DMS153 (cell line): ENCODE measurements around the gene UBASH3B.
"Not testable (repeated sequence)": the region's sequence is repeated elsewhere in the genome, so short reads cannot be mapped to it uniquely, and the experiment has no call there.

Experiments used
- DNase-seq: peaks from one replicate; lab custom pipeline; 2025; lab: John Stamatoyannopoulos, UW

Gene UBASH3B

DNA sequence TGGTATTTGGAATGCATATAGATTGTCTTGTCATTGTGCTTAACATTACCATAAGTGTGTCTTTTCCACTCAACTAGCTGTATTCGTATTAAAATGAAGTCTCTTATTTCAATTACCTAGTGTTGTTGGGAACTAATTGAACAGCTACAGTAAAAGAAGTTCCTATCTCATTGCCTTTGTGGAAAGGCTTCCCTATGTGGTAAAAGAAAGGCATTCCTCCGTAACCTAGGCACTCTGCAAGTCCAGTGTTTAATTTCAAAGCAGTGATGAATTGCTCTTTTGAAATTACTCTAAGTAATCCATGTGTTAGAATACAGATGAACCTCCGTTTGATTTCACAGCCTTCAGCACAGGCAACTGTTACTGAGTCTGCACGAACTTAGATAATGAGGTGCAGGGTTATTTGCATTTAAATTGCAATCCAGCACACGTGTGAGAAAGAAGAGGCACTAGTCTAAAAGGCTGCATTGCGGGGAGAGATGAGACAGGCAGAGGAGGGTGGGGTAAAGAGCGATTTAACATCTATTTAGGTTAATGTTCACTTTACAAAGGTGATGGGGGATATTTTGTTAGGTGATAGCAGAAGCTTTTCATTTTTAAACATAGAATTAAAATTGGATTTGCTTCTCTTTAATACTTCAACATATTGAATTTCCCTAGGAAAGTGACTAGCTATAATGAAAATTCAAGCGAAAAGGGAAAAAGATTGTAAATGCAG lies 157.8 kb downstream of the UBASH3B start:
- DNase-seq = no peak

DNA sequence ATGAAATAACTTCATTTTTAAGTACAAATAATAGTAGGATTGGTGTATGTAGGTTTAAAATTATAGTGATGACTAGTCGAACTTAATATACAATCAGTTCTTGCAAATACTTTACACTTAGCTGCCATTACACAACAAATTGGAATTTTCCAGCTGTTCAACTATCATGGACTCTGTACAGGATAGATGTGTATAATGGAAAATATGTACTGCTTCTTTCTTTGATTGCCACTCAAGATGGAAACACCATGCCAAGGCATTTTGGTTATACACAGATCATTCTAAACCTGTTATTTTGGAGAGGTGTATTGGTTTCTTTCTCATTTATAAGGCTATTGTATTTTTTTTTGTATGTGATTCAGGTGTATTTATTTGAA lies 158.4 kb downstream of the UBASH3B start:
- DNase-seq = no peak

DNA sequence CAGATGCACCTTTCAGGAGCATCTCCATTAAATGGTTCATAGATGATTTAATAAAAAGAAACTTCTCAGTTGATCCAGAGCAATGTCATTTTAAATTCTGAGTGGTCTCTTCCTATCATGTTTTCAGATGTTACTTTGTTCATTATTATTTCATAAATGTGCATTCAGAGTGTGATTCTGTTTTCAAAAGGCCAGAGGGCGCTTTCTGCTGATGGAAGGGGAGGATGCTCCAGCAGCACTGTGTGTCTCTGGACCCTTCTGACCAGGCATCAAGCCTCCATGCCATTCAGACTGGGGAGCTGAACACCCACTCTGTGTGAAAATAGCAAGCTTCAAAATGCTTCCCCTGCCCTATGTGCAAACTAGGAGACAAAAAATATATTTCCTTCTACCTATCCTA lies 158.9 kb downstream of the UBASH3B start:
- DNase-seq = no peak

DNA sequence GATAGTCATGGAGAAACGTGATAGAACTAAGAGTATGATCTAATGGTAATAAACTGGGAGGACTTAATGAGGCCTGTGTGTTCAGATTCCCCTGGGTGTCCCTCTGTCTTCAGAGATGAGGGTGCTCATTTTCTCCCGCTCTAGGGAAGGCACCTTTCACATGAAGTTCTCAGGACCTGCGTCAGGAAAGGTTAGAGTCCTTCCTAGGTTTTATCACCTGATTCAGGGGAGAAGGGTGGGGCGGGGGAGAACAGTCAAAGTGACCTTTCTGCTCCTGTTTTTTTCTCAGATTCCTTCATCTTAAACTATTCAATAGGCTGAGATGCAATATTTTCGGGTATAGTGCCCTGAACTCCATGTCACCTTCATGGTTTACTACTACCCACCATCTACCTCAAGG lies 160.4 kb downstream of the UBASH3B start:
- no peak for DNase-seq

DNA sequence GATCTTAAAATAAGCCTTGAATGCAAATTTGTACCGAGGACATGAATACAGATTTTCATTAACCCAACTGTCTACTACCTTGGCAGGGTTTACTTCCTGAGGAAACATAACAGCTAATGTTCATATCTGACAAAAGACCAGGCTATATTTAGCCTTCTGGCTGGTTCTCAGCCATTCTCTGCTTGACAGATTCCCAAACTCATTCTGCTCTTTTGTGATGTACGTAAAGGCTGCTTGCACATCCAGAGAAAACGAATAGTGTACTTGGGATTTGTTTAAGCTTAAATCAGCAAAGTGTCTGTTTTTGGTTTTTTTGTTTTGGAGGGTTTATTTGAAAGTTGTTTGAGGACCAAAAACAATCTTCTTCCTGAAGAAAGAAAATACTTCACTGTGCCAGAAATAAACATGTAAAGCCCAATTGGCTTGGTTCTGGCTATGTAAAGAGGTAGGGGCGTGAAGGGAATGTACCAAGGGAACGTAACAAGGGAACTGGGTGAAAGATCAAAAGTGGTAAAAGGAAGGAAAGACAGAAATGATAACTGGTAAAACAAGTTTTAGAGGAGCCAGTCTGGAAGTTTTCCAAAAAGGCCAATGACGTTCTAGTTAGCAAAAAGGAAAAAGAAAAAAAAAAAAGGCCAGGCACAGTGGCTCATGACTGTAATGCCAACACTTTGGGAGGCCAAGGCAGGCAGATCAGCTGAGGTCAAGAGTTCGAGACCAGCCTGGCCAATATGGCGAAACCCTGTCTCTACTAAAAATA lies 161.4 kb downstream of the UBASH3B start:
- no peak for DNase-seq

DNA sequence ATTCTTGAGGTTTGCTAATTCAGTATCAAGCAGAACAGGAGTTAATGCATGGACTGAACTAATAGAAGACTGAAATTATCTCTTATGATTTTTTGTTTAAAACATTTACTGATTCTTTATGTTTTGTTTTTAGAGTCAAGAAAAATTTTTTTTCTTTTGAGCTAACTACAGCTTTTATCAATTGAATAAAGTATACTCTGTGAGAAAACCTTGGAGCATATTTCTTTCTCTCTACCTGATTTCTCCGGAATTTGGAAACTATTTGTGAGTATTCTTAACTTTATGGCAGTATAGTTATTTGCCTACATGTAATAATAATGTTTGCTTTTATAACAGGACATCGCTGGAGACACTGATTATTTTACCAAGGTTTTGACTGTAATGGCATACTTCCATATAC lies 164.6 kb downstream of the UBASH3B start:
- no peak for DNase-seq

DNA sequence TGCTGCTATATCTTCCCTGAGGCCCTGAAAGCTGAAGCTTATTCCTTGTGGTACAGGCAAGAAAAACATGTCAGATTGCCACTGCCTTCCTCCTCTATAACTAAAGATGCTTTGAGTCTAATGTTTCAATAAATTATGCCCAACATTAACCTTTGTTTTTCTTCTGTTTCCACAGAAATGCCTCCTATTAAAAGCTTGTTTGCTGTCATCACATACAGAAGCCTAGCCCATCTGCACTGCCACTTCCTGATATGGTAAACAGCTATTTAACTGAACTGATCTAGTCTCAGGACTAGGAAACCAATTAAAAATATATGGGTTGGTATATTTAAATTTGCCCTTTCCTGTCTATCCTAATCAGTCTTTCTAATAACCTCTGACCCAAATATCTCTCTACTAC lies 165.6 kb downstream of the UBASH3B start:
- DNase-seq = no peak

DNA sequence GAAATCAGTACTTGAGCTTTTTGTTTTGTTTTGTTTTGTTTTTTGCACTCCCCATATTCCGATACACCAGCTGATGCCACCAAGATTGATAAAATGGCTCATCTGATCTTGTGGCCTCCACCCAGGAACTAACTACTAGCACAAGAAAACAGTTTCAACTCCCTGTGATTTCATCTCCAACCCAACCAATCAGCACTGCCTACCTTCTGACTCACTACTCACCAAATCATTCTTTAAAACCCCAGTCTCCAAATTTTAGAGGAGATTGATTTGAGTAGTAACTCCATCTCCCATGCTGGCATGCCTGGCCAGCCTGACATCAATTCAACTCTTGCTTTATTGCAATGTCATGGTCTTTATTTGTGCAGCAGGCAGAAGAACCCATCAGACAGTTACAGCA lies 166.7 kb downstream of the UBASH3B start:
- DNase-seq = no peak

DNA sequence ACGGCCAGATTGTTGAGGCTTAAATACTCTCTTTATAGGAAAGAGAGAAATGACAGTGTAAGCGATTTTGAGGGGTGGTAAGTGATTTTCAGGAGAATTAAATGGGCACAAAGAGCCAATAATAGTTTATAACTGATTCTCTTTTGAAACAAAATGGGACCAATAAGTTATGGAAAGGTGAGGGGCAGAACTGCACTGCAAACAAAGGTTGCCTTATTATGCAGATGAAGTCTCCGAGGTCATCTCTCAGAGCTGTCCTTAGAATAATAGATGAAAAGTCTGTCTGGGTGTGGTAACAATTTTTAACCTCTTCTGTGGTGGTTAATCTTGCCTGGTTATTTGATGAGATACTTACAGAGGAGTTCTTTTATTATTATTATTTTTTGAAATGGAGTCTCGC lies 168.0 kb downstream of the UBASH3B start:
- DNase-seq = no peak

DNA sequence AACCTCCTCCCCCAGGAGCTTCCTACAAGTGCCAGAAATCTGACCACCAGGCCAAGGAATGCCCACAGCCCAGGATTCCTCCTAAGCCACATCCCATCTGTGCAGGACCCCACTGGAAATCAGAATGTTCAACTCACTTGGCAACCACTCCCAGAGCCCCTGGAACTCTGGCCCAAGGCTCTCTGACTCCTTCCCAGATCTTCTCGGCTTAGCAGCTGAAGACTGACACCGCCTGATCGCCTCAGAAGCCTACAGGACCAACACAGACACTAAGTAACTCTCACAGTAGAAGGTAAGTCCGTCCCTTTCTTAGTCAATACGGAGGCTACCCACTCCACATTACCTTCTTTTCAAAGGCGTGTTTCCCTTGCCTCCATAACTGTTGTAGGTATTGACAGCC lies 173.8 kb downstream of the UBASH3B start:
- not testable (repeated sequence) for DNase-seq

DNA sequence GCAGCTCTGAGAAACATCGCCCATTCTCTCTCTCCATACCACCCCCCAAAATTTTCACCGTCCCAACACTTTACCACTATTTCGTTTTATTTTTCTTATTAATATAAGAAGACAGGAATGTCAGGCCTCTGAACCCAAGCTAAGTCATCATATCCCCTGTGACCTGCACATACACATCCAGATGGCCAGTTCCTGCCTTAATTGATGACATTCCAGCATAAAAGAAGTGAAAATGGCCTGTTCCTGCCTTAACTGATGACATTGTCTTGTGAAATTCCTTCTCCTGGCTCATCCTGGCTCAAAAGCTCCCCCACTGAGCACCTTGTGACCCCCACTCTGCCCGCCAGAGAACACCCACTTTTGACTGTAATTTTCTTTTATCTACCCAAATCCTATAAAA lies 176.8 kb downstream of the UBASH3B start:
- not testable (repeated sequence) for DNase-seq

DNA sequence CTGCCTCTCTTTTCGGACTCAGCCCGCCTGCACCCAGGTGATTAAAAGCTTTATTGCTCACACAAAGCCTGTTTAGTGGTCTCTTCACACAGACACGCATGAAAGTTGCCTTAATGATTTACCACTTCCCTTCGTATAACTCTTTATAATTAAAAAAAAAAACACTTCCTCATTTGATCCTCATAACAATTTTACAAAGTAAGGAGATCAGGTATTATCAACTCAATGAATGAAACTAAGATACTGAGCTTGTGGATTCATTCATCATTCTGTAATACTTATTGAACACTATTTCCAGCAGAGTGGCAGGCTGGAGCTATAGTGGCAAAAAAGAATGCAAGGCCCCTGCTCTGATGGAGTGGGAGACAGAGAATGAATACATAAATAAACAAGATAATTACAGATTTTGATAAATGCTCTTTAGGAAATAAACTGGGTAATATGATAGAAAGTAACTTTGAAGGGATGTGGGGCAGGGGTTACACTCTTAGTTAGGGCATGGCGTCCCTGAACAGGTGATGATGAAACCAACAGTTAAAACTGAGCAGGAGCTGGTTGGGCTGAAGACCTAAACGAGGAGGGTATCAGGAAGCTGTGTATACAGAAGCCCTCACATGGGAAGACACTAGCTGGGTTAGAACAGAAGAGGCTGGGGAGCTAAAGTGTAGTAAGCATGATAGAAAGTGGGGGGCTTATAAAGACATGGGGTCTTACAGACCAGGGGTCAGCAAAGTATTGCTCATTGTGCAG lies 177.4 kb downstream of the UBASH3B start:
- no peak for DNase-seq

DNA sequence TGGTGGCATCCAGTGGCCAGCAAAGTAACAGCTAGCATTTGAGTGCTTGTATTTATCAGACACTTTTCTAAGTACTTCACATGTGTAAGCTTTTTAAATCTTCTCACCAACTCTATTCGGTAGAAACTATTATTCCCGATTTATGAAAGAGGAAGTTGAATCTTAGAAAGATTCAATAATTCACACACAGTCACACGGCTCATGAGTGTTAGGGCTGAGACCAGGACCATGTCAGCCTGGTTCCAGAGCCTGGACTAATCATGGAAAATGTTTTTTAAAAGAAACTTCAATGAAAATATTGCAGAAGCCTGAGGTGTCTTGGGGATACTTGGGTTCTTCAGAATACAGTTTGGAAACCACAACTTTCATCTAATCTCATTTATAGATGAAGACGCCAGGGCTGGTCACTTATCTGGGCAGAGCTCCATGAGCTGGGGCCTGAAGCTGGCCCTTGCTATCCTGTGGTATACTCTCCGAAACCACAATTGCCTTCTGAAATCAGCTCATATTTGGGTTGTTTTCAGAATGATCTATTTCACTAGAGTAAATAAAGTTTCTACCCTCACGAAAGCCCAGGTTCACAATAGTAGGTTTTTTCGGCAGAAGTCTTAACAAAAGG lies 178.4 kb downstream of the UBASH3B start:
- no peak for DNase-seq

DNA sequence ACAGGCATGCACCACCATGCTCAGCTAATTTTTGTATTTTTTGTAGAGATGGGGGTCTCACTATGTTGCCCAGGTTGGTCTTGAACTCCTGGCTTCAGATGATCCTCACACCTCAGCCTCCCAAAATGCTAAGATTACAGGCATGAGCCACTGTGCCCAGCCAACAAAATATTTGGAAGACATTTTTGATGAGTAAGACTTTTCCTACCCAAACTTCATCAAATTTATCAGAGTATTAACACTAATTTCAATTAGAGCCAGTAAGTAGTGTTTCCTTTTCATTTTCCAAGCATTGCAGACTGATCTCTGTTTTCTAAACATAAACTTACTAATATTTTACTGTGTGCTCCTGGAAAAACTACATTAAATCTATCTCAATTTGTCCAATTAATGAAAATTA lies 181.4 kb downstream of the UBASH3B start:
- no peak for DNase-seq

DNA sequence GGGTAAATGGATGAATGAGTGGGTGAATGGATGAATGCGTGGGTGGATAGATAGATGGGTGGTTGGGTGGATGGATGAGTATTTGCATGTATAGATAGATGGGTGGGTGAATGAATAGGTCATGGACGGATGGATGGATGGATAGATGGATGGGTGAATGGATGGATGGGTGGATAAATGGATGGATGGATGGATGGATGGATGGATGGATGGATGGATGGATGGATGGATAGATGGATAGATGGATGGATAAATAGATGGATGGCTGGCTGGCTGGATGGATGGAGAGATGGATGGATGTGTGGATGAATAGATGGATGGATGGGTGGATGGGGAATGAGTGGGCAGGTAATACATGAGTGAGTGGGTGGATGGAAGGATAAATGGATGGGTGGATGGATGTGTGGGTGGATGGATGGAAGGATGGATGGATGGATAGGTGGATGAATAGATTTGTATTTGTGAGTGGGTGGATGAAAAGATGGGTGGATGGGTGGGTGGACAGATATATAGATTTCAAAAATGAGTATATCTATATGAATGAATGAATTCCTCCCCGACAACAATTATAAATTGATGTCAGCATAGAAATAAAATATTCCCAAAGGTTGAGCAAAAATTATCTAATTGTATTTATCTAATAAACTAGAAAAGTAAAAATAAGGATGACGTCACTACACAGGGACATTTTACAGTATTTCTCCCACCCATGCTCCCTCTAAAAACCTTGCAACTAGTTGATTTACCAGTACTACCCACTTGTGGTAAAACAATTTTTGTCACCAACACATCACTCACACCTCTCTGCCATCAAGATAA lies 182.2 kb downstream of the UBASH3B start:
- DNase-seq = no peak

DNA sequence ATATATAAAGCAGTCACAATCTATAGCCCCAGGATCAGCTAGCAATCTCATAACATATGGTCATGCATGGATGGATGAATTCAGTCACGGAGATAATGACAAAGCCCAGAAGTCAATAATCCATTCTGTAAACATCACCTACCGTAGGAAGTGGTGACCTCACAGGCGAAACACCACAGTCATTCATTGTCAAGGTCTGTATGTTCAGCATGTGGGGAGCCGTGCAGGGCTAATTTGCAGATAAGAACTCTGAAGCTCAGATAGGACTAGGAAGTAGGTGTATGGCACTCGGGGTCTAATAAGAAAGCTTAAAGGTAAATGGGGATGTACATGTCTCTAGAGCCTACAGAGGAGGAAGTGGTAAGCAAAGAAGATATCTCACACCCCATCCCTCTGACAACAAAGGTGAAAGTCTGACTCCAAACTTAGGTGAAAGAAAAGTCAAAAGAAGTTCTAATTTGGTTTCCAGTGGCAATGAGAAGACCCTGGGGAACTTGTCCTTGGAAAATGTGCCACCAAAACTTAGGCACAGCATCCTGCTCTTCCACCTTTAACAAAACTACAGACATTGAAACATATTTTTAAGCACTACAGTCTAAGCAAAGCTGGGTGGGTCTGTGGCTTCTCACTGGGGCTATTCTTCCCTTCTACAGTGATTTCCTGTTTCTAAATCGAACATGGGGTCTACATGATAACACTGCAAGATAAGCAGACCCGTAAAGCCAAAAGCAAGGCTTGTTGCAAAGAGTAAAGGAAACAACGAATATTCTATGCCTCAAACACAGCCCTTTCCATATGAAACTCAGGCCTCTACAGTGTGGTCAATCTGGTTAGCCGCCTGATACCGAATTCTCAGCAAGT lies 188.0 kb downstream of the UBASH3B start:
- DNase-seq = peak; percentile 77

DNA sequence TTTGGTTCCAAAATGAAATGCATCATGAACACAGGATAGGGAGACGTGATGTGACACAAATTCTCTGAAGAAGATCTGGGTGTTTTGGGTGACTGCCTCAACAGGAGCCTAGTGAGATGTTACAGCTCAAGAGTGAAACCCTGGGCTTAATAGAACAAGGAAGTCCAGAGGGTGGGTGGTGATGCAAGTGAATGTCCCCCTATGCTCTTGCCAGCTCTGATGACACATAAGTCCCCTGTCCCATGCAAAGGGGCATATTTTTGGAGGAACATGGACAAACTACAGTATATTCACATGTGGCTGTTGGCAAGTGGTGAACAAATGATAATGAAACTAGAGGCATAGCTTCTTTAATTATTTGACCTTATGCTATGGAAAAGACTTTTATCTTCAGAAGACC lies 191.9 kb downstream of the UBASH3B start:
- no peak for DNase-seq

DNA sequence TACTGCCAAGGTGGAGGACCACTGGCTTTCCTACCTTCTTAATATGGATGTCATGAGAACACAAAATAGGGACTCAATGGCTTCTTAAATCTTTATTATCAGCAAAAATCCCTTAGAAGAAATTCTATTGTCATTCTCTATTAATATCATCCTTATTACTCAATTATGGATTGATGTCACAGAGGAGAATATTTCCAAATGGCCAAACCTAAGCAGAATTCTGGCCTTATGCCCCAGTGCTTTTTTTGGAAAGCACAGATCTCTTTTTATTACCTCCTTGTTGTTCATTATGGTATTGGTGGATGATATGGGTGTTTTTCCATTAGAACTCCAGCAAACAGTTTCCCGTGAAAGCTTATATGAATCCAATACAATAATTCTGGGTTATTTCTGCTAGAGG lies 192.7 kb downstream of the UBASH3B start:
- DNase-seq = no peak

DNA sequence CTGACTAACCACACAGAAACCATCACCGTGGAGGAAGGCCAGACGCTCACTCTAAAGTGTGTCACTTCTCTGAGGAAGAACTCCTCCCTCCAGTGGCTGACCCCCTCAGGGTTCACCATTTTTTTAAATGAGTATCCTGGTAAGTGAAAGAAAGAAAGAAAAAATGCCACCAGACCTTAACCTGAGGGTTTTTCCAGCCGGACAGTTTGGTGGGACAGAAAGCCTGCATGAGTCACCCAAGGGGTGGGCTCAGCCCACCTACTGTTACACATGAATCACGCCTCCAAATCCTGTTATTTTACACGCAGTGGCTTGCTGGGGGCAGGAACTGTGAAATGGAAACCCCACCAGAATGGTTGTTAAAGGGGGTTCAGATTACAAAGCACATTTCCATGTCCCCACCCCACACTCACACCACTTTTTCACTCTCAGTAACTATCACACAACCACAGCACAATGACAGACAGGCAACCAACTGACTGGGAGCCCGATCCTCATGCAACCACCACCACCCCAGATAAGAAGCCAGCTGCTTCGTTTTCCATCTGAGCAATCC lies 194.6 kb downstream of the UBASH3B start:
- no peak for DNase-seq

DNA sequence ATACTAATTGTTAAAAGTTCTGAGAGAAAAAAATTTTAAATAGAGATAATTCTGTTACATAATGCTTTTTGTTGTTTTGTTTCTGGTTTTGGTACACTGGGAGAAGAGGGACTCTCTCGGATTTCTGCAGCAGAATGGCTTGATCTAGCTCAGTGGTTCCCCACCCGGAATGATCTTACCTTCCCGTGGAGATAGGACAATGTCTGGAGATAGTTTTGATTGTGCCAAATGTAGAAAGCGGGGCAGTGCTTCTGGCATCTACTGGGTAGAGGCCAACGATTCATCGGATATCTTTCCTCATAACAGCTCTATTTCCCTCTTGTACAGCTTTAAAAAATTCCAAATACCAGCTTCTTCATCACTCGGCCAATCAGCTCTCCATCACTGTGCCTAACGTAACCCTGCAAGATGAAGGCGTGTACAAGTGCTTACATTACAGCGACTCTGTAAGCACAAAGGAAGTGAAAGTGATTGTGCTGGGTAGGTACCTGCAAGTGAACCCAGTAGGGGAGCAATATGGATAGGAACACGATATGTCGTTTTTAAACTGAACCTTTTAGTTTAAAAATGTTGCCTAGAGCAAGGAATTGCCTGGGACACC lies 195.9 kb downstream of the UBASH3B start:
- DNase-seq = no peak
